HEK293 (cell line): ENCODE results near the gene RNU7-1.

Experiments used
- CTCF ChIP-seq: fragments of 450-650 bp; formaldehyde crosslinking; IDR thresholded peaks from 2 replicates; pipeline ENCODE4 v1.5.1; 2016; ENCODE audit warnings: missing biosample characterization, missing genetic modification characterization
- EGR2 ChIP-seq: fragments of 450-650 bp; formaldehyde crosslinking; IDR thresholded peaks from 2 replicates; pipeline ENCODE4 v1.5.1; 2016; ENCODE audit warnings: low read depth, missing biosample characterization, missing genetic modification characterization
- ZNF510 ChIP-seq: fragments of 450-650 bp; formaldehyde crosslinking; IDR thresholded peaks from 2 replicates; pipeline ENCODE4 v1.5.1; 2018; ENCODE audit warnings: mild to moderate bottlenecking, missing genetic modification characterization, missing biosample characterization; ENCODE audit not compliant: insufficient replicate concordance

GRCh38 chr12:6939191-6939540 is 4.5 kb upstream of the RNU7-1 start:
- TF ChIP-seq EGR2 (tag by site-specific recombination), result no peak
- TF ChIP-seq CTCF (tag by site-specific recombination), result no peak
- no peak for TF ChIP-seq ZNF510
